DMS79 treated with DMSO at 0.1 percent for 48 hours (cell line): Measurements from ENCODE around the gene LRRIQ1.

Experiments
- DNase-seq: peaks from one replicate; lab custom pipeline; 2025; lab: John Stamatoyannopoulos, UW

LRRIQ1 gene

DNA sequence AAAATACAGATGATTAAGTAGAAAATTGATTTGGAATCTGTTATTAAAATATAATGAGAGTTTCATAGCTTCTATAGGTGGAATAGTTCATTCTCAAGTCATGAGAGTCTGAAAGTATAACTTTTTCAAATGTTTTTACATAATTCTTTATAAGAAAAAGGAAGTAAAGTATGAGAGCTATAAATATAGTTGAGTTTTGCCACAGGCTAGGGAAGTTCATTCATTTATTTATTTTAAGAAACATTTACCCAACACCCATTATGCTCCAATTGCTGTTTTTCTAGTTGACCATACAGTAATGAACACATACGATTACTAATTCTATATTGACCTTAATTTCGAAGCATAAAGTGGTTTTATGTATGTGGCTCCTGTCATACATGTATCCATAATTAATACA lies 24.8 kb downstream of the LRRIQ1 start:
- DNase-seq: no peak

DNA sequence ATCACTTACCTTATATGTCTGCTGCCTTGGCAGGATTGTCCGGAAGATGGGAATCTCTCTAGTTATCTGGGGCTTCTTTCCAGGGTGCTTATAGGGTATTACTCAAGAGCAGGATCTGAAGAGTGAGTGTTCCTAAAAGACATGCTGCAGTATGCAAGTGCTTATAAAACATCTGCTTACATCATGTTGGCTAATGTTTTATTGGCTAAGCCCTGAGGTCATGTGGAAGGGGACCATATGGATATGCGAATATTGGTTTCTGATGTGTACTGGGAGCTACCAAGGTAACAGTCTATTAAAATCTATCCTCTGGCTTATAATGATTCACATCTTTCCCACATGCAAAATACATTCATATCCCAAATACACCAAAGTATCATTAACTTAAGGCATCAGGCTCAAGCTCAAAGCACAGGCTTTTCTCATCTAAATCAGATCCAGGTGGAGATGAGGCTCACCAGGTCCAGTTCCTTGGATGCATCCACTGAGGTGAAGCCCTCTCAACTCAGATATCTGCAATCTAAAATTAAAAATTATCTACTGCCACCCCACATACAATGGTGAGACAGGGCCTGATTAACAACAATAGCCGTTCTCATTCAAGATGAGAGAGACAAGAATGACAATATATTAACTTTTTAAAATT lies 29.8 kb downstream of the LRRIQ1 start:
- no peak for DNase-seq

DNA sequence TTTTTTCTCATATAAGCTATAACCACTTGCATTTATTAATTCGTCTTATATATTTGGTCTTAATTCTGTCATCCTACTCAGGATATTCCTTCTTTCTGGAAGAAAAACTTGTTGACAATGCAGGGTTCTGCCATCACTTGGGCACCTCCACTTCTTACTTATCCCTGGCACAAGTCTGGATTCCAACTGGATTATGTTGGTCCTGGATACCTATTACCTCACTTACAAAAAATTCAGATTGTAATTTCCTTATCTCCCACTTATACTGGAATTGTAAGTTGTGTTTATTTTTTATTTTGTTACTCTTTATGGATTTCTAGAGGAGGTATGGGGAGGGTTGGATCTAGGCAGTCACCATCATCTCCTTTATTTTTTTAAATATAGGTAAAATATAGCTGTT lies 36.7 kb downstream of the LRRIQ1 start:
- no peak for DNase-seq

DNA sequence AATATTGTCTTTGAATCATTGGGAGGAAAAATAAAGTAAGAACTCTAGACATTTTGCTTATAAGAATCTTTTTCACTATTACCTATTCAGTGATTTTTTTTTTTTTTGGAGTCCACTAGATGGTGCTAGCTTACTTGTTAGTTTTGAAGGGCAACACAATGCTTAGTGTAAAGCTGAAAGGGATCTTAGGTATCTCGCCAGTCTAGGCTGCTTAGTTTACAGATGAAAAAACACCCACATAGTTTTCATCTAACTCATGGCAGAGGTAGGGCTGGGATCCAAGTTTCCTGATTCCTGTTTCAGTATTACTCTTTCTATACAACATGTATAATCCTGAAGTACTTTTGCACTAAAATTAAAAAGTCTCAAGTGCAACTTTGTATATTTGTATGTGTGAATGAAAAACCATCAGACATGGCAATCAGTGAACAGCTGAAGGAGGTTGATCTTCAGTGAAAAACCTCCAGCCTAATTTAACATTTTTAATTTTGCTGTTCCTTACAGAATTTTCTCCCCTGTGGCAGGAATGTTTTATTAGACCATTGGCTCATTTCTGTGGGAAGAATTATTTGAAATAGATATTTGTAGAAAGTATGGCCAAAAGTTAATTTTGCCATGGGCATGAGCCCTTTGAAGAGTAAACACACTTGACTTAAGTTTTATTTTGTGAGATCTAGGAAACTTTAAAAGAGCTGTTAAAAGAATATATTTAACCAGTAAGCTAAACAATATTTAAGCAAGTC lies 40.7 kb downstream of the LRRIQ1 start:
- no peak for DNase-seq

DNA sequence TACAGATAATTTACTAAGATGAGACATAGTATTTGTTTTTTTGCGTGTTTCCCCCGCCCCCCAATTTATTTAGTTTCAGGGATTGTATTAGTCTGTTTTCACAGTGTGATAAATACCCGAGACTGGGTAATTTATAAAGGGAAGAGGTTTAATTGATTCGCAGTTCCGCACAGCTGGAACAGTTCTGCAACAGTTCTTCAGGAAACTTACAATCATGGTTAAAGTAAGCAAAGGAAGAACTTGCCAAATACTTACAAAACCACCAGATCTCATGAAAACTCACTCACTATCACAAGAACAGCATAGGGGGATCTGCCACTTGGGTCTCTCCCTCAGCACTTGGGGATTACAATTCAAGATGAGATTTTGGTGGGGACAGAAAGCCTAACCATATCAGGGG lies 48.9 kb downstream of the LRRIQ1 start:
- no peak for DNase-seq

DNA sequence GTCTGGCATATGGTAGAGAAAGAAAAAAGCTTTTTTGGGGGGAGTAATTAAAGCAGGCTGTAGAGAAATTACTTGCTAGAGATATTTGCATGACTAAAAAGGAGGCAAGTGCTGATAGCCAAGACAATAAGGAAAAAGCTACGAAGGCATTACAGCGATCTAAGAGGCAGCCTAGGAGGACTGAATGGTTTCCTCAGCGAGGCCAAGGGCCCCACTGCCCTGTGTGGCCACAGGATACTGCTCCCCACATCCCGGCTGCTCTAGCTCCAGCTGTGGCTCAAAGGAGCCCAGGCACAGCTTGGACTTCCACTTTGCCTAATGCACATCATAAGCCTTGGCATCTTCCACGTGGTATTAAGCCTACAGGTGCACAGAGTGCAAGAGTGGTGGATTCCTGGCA lies 53.6 kb downstream of the LRRIQ1 start:
- DNase-seq: no peak

- DNase-seq: no peak
Observed at GRCh38 chr12:85092814-85093370, 56.7 kb downstream of the LRRIQ1 start.

GRCh38 chr12:85095501-85095900 lies 59.4 kb downstream of the LRRIQ1 start:
- DNase-seq: no peak

- DNase-seq: no peak
Observed at GRCh38 chr12:85130646-85131045, 94.5 kb downstream of the LRRIQ1 start.

DNA sequence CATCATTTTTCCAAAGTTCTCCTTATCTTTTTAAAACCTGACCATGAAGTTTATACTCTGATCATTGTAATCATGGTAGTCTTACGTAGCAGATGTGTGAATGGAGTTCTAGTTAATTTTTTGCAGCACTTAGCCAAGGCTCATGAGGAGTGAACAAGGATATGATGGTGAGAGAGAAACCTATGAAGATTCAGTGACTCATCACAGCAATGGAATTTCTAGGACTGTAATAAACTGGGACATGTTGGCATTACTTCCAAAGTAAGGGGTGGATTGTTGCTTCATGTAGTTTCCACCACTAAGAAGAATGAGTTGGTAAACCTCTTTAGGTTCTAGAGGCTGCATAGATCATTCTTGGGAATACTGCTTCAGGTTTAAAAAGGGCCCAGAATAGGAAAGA lies 102.7 kb downstream of the LRRIQ1 start:
- DNase-seq: no peak

- no peak for DNase-seq
Observed at GRCh38 chr12:85147331-85147730, 111.2 kb downstream of the LRRIQ1 start.

DNA sequence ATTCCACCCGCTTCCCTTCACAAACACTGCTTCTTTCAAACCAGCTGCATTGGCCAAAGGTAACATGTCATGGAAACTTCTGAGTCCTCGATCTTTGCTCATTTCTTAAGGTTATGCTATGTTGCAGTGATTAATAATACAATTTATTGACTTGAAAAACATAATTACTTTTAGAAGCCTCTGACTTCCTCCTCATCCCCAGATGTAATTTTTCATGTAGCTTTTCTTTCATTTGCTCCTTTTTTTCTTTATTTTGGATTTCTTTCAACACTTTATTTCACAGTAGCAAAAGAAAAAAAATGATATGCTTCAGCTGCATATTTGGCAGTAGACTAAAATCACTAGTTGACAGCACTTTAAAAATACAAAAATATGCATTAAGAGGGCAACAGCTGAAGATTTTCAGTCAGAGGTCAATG lies 116.2 kb downstream of the LRRIQ1 start:
- DNase-seq: no peak

GRCh38 chr12:85155791-85156190 lies 119.6 kb downstream of the LRRIQ1 start:
- no peak for DNase-seq

DNA sequence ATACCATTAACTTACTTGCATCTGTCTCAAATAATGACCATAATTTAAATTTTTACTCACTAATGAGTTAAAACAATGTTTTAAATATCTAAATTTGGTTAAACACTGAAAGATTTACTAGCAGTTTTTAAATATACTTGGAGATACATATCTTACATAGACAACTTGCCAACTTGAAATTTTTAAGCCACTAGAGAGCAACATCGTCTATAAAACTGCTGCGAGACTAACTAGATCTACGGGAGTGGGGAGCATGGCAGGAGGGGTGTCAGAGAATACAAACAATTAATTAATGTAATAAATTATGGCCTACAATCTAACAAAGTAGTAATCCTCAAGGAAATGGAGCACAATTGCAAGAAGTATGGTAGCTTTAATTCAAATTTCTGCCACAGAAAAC lies 120.4 kb downstream of the LRRIQ1 start:
- DNase-seq: no peak

GRCh38 chr12:85157035-85157603 lies 121.0 kb downstream of the LRRIQ1 start:
- DNase-seq: no peak

- DNase-seq: no peak
Observed at GRCh38 chr12:85163752-85164321, 127.7 kb downstream of the LRRIQ1 start.

GRCh38 chr12:85179680-85180270 lies 143.6 kb downstream of the LRRIQ1 start:
- DNase-seq: no peak

DNA sequence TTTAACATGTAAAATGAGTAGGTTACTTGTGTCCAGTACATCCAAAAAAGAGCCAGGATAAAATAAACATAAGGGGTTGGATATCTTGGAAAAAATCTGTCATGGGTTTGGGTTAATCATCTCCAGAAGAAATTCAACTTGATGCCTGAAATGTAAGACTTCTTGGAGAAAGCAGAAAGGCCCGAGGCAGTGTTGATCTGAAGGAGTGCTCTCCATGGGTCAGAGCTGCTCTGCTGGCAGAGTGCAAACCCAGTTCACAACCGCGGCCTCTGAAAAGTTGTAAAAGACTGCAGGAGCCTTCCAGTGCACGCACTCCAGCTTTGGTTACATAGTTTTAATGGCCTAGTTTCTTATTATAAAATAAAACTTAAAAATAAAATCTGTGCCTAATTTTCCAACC lies 146.5 kb downstream of the LRRIQ1 start:
- DNase-seq: no peak

GRCh38 chr12:85183855-85184254 lies 147.7 kb downstream of the LRRIQ1 start:
- no peak for DNase-seq

DNA sequence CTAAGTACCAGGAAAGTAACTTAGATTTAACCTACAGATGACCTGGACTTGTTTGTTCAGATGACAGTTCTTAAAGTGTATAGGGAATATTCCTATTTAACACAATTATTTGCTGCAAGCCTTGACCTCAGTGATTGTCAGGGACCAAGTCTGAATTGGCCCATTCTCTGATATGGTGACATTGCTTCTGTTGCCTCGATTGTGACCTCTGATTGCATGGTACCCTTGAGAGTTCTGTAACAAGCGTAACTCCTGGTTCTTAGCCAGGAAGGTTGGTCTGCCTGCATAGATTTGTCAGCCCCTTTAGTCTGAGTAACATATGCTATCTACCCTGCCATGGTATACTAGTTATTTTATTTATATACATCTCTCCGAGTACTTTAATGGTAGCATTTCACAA lies 150.1 kb downstream of the LRRIQ1 start:
- no peak for DNase-seq

GRCh38 chr12:85188619-85189018 lies 152.5 kb downstream of the LRRIQ1 start:
- no peak for DNase-seq

GRCh38 chr12:85190728-85191127 lies 154.6 kb downstream of the LRRIQ1 start:
- DNase-seq: no peak
